MCF 10A (cell line): ENCODE results near the gene SCRN1. TPM values are rescaled to one million over a fixed set of nuclear protein-coding genes. Genes with fewer than 3 reads are reported as not detected.
A peak's percentile ranks its signal among the peaks of the same experiment; 100 is the strongest.

ENCODE experiments used
- BruUV-seq: library from RNA; stranded (reverse); fragments of 400-500 nt; replicated peaks from 2 replicates; lab custom pipeline; 2021; lab: Mats Ljungman, UMichigan
- CTCF ChIA-PET: fragments of 300-600 bp; sonication (Branson Sonifier 250); formaldehyde crosslinking; extraction: SDS; loops from one replicate; lab custom pipeline; 2021; ENCODE audit warnings: antibody characterized with exemption, inconsistent platforms; lab: Yijun Ruan, JAX
- POLR2A ChIA-PET: fragments of 300-600, 350-650 bp; sonication (Branson Sonifier 250); formaldehyde crosslinking; extraction: SDS; loops from one replicate; lab custom pipeline; 2020; ENCODE audit warnings: antibody characterized with exemption, inconsistent platforms; lab: Yijun Ruan, JAX
- DNase-seq: peaks from one replicate; pipeline ENCODE4 v3.0.0-alpha.2; 2018; ENCODE audit not compliant: unreplicated experiment
- H3K27ac Mint-ChIP-seq: one replicate; pipeline ENCODE4 v1.8.0; 2022; ENCODE audit warnings: mild to moderate bottlenecking, low read depth, mixed read lengths; ENCODE audit not compliant: unreplicated experiment
- H3K27me3 Mint-ChIP-seq: one replicate; pipeline ENCODE4 v1.8.0; 2022; ENCODE audit warnings: mixed read lengths; ENCODE audit not compliant: insufficient read depth, unreplicated experiment
- H3K36me3 Mint-ChIP-seq: one replicate; pipeline ENCODE4 v1.8.0; 2022; ENCODE audit warnings: mild to moderate bottlenecking, moderate library complexity, mixed read lengths; ENCODE audit not compliant: insufficient read depth, unreplicated experiment
- H3K4me1 Mint-ChIP-seq: one replicate; pipeline ENCODE4 v1.8.0; 2022; ENCODE audit warnings: mixed read lengths; ENCODE audit not compliant: insufficient read depth, unreplicated experiment
- H3K4me3 Mint-ChIP-seq: one replicate; pipeline ENCODE4 v1.8.0; 2022; ENCODE audit warnings: mild to moderate bottlenecking, moderate library complexity, mixed read lengths; ENCODE audit not compliant: unreplicated experiment
- H3K9me3 Mint-ChIP-seq: one replicate; pipeline ENCODE4 v1.8.0; 2022; ENCODE audit warnings: mixed read lengths; ENCODE audit not compliant: unreplicated experiment
- CTCF ChIP-seq: fragments of 200-600 bp; IDR thresholded peaks from one replicate; pipeline ENCODE4 v1.8.0; 2022; ENCODE audit warnings: antibody characterized with exemption, mild to moderate bottlenecking; ENCODE audit not compliant: unreplicated experiment
- intact Hi-C: fragments of 100-400 bp; cut with micrococcal nuclease; formaldehyde crosslinking; loops from 2 replicates; pipeline ENCODE4 v1.14.1; 2022
- total RNA-seq: library from RNA; stranded (reverse); gene quantifications from 2 replicates; pipeline ENCODE4 v1.2.3, GENCODE V29; 2022

SCRN1 gene
- total RNA-seq, 1 experiment from 2014 or later, result 30.2 TPM

DNA sequence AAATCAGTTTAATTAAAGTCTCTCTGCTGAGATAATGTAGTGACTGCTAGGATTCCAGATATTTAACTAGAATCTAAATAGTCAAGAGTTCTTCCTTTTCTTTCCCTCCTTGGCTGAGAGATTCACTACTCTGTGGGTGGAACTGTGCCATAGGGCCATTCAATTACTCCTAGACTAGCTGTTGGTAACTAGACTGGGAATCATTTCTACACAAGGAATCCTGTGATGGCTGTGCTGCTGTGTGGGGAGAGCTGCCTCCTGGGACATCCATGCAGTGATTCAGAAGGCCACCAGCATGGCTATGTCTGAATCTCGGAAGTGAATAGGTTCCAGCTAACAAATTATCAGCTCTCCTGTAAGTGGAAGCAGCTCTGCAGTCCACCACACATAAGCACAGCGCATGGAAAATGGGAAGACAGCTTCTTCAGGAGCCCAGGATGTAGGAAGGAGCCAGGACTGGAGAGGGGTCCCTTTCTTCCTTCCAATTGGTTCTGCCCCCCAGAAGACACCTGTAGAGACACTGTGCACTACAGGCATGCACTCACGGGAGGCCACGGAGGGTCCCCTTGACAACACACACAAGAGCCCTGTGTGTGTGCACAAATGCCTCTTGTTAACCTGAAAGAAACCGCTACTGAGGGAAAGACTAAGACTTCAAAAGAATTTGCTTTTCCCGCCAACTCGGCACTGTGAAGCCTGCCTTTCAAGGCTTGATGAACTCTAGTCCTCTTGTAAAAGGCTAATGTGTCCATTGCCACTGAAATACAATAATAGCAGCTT is 66.5 kb downstream of the SCRN1 start:
- POLR2A ChIA-PET, result no interaction called here
- Mint-ChIP-seq H3K4me3 (no peak overlapping the region), H3K27me3 (peaks cover 20% of the 10 kb centered on the region), H3K27ac (no peak overlapping the region), H3K4me1 (peaks cover 3% of the 10 kb centered on the region), H3K36me3 (peaks cover 7% of the 10 kb centered on the region), H3K9me3 (no peaks in the 10 kb centered on the region)
- DNase-seq, result no peak
- CTCF ChIA-PET, result interaction anchor here (0.6 to 4.7 kb wide), 15 partner anchors 8 to 1199 kb away, joined by 3 to 59 read pairs (median 11); partner anchors contain the start of gene WIPF3
- intact Hi-C loops, result loop anchor here (5.0 kb wide), 2 partner anchors 161 to 1001 kb away; no protein-coding TSS in a partner anchor
- no TSS peak for BruUV-seq
- no peak for TF ChIP-seq CTCF

DNA sequence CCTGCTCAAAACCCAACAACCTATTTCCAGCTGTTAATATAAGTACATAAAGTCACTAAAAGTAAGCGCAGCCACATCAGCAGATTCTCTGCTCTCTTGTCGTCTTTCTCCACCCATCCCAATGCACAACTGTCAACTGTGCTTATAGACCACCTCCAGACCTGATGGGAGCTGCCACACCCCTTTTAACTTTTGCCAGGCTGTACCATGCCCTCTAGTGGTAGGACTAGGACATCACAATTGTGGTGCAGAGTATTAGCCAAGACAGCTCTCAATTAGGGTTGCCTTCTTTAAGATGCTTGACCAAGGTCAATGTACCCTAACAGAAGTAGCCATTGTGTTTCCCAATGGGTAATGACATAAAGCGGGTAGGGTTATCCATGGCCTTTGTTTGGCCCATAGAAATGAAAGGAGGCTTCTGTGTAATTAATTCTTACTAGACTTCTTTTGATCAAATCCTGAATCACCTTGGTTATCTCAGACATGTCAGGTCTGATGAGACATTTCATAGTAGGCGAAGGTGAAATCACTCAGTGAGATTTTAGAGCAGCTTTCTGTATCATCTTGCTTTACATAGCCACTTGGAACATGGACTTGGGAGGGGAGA is 68.1 kb downstream of the SCRN1 start:
- ChIA-PET POLR2A (interaction anchor here (0.9 to 1.1 kb wide), 4 partner anchors 8 to 285 kb away, joined by 3 to 6 read pairs (median 4); no protein-coding TSS in a partner anchor), CTCF (interaction anchor here (0.6 to 4.7 kb wide), 61 partner anchors 9 to 1350 kb away, joined by 3 to 59 read pairs (median 4); partner anchors contain the start of gene PRR15)
- peaks cover 7% of the 10 kb centered on the region for H3K36me3 Mint-ChIP-seq
- peaks cover 3% of the 10 kb centered on the region for H3K4me1 Mint-ChIP-seq
- intact Hi-C loops, result loop anchor here (1.0 to 5.0 kb wide), 6 partner anchors 43 to 999 kb away; no protein-coding TSS in a partner anchor
- no TSS peak for BruUV-seq
- peak; percentile 82 for TF ChIP-seq CTCF
- H3K9me3 Mint-ChIP-seq, result no peaks in the 10 kb centered on the region
- DNase-seq, result peak; percentile 75
- H3K4me3 Mint-ChIP-seq, result no peak overlapping the region
- H3K27me3 Mint-ChIP-seq, result peaks cover 28% of the 10 kb centered on the region
- H3K27ac Mint-ChIP-seq, result no peak overlapping the region

DNA sequence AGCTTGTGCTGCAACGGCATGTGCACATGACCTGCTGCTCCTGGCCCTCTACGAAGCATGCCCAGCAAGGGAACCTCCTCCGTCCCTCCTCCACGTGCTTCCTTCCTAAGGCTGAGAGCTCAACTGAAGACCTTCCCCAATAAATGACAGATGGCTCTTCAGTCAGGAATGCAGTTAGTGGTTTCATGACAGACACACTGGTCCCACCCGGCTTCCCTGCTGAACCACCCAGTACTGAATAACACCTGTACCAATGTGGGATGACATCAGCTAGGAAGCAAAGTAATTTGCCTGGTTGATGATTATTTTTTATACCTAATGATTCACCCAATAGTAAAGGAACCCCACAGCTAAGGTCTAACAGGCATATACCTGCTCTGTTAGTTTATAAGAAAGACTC is 69.1 kb downstream of the SCRN1 start:
- POLR2A ChIA-PET, result interaction anchor here (1.1 kb wide), 1 partner anchor 279 kb away, joined by 4 read pairs; no protein-coding TSS in a partner anchor
- Mint-ChIP-seq H3K27me3 (peaks cover 31% of the 10 kb centered on the region), H3K4me3 (no peak overlapping the region), H3K4me1 (peaks cover 3% of the 10 kb centered on the region), H3K36me3 (peaks cover 7% of the 10 kb centered on the region), H3K9me3 (no peaks in the 10 kb centered on the region), H3K27ac (no peak overlapping the region)
- intact Hi-C loops, result loop anchor here (5.0 kb wide), 2 partner anchors 158 to 998 kb away; no protein-coding TSS in a partner anchor
- BruUV-seq, result no TSS peak
- CTCF ChIA-PET, result interaction anchor here (0.6 to 4.7 kb wide), 40 partner anchors 8 to 998 kb away, joined by 3 to 59 read pairs (median 6); no protein-coding TSS in a partner anchor
- no peak for TF ChIP-seq CTCF
- no peak for DNase-seq

DNA sequence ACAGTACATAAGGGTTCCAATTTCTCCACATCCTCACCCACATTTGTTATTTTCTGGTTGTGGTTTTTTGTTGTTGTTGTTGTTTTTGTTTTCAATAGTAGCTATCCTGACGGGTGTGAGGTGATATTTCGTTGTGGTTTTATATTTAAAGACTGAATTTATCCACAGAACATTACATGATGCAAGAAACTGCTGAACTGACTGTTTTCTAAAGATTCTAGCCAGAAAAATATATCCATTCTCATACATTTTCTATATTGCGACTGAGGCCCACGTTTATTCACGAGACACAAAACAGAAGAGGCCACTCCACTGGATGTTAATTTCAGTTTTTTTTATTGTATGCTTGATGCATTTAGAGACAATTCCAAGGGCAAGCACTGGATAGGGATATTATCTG is 69.8 kb downstream of the SCRN1 start:
- no peak for DNase-seq
- H3K4me1 Mint-ChIP-seq, result peaks cover 3% of the 10 kb centered on the region
- H3K4me3 Mint-ChIP-seq, result no peak overlapping the region
- TF ChIP-seq CTCF, result no peak
- ChIA-PET POLR2A (no interaction called here), CTCF (interaction anchor here (0.7 to 4.7 kb wide), 14 partner anchors 11 to 949 kb away, joined by 3 to 59 read pairs (median 6); no protein-coding TSS in a partner anchor)
- BruUV-seq, result no TSS peak
- no peak overlapping the region for H3K27ac Mint-ChIP-seq
- peaks cover 38% of the 10 kb centered on the region for H3K27me3 Mint-ChIP-seq
- intact Hi-C loops, result loop anchor here (5.0 kb wide), 2 partner anchors 157 to 997 kb away; no protein-coding TSS in a partner anchor
- peaks cover 4% of the 10 kb centered on the region for H3K36me3 Mint-ChIP-seq
- no peaks in the 10 kb centered on the region for H3K9me3 Mint-ChIP-seq
